OCI-LY7 (cell line): ENCODE data around the gene FAM151A. TPM values are rescaled to one million over a fixed set of nuclear protein-coding genes. Genes with fewer than 3 reads are reported as not detected.

Experiments used
- BruUV-seq: library from RNA; stranded (reverse); fragments of 400-500 nt; replicated peaks from 2 replicates; lab custom pipeline; 2021; lab: Mats Ljungman, UMichigan
- CTCF ChIA-PET: fragments of 300-600 bp; sonication (Branson Sonifier 250); formaldehyde crosslinking; loops from one replicate; lab custom pipeline; 2022; ENCODE audit warnings: antibody characterized with exemption; ENCODE audit not compliant: unreplicated experiment; lab: Charles Lee
- POLR2A ChIA-PET: fragments of 300-600 bp; sonication (Branson Sonifier 250); formaldehyde crosslinking; loops from one replicate; lab custom pipeline; 2022; ENCODE audit warnings: antibody characterized with exemption; lab: Charles Lee
- DNase-seq: peaks from one replicate; pipeline ENCODE4 v3.0.0-alpha.2; 2015; ENCODE audit warnings: low spot score
- H2AFZ ChIP-seq: fragments of 200-600 bp; sonication (generic), shearing (Covaris generic); 2 replicates; pipeline ENCODE4 v1.6.1; 2014; ENCODE audit warnings: mild to moderate bottlenecking, antibody characterized with exemption, low read length, moderate library complexity
- H3K27ac ChIP-seq: fragments of 200-600 bp; sonication (generic); 2 replicates; pipeline ENCODE4 v1.5.1; 2014; ENCODE audit warnings: mixed run types, low read depth, mild to moderate bottlenecking, moderate library complexity, low read length, inconsistent platforms; ENCODE audit not compliant: poor library complexity, severe bottlenecking
- H3K36me3 ChIP-seq: fragments of 200-600 bp; sonication (generic); 2 replicates; pipeline ENCODE4 v1.6.1; 2014; ENCODE audit warnings: mild to moderate bottlenecking, antibody characterized with exemption, low read length, moderate library complexity, mixed read lengths; ENCODE audit not compliant: insufficient read depth
- H3K4me1 ChIP-seq: fragments of 200-600 bp; sonication (generic); 2 replicates; pipeline ENCODE4 v1.5.1; 2014; ENCODE audit warnings: mild to moderate bottlenecking, low read length; ENCODE audit not compliant: insufficient read depth, poor library complexity, severe bottlenecking
- H3K4me2 ChIP-seq: fragments of 200-600 bp; sonication (generic); 2 replicates; pipeline ENCODE4 v1.6.1; 2014; ENCODE audit warnings: mild to moderate bottlenecking, low read length
- H3K4me3 ChIP-seq: fragments of 200-600 bp; sonication (generic); 2 replicates; pipeline ENCODE4 v1.5.1; 2014; ENCODE audit warnings: mild to moderate bottlenecking, low read depth, low read length; ENCODE audit not compliant: poor library complexity, severe bottlenecking
- H3K79me2 ChIP-seq: fragments of 200-600 bp; sonication (generic); 2 replicates; pipeline ENCODE4 v1.6.1; 2016; ENCODE audit warnings: low read depth, mild to moderate bottlenecking, low read length, moderate library complexity, mixed read lengths; ENCODE audit not compliant: insufficient read depth
- H3K9me2 ChIP-seq: fragments of 200-600 bp; sonication (generic); 2 replicates; pipeline ENCODE4 v1.6.1; 2016; ENCODE audit warnings: mild to moderate bottlenecking, low read length, mixed read lengths; ENCODE audit not compliant: insufficient read depth
- H3K9me3 ChIP-seq: fragments of 200-600 bp; sonication (generic); 2 replicates; pipeline ENCODE4 v1.6.1; 2014; ENCODE audit warnings: mild to moderate bottlenecking, mixed run types, low read length, mixed read lengths
- H4K20me1 ChIP-seq: fragments of 200-600 bp; sonication (generic); 2 replicates; pipeline ENCODE4 v1.6.1; 2014; ENCODE audit warnings: mild to moderate bottlenecking, antibody characterized with exemption, low read length, moderate library complexity, mixed read lengths; ENCODE audit not compliant: insufficient read depth
- CTCF ChIP-seq: fragments of 200-600 bp; sonication (generic); conservative IDR thresholded peaks from 2 replicates; pipeline ENCODE4 v1.5.1; 2014; ENCODE audit warnings: mild to moderate bottlenecking, antibody characterized with exemption, low read length, moderate library complexity, mixed read lengths
- EZH2phosphoT487 ChIP-seq: fragments of 200-600 bp; sonication (generic); IDR thresholded peaks from 2 replicates; pipeline ENCODE4 v1.6.1; 2018; ENCODE audit warnings: low read depth, borderline replicate concordance, mild to moderate bottlenecking, mixed run types, antibody characterized with exemption, low read length, moderate library complexity, mixed read lengths
- intact Hi-C: fragments of 100-400 bp; cut with micrococcal nuclease; formaldehyde crosslinking; loops from one replicate; pipeline ENCODE4 v1.10.0; 2022; ENCODE audit not compliant: unreplicated experiment
- total RNA-seq, 2 experiments: library from RNA; depleted of rRNA in 1 of 2; stranded (reverse); fragments of >200 nt in 1 of 2; shearing (Covaris generic) in 1 of 2; gene quantifications; 2 replicates each; pipeline ENCODE4 v1.2.3, GENCODE V29; 2014 to 2022

The FAM151A gene
- total RNA-seq, 2 experiments from 2014 or later, result not detected

DNA sequence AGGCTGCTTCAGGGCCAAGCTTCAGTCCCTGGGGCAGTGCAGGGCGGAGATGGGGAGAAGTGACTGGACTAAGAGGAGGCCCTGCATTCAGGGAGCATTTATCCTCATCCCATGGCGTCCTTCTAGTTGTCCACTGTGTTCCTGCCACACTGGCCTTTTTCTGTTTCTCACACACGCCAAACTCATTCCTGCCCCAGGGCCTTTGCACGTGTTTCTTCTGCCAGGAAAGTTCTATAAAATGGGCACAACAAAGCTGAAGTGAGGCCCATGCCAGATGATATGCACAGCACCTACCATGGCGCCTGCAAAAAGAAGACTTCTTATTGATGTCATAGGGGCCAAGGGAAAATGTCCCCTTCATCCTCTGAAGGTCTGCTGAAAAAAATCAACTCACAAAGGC is 42.5 kb upstream of the FAM151A start:
- intact Hi-C loops, result no loop called here
- H3K9me3 ChIP-seq, result no peaks in the 10 kb centered on the region
- CTCF ChIA-PET, result no interaction called here
- no peaks in the 10 kb centered on the region for H3K4me1 ChIP-seq
- DNase-seq, result no peak
- BruUV-seq, result no TSS peak
- no peaks in the 10 kb centered on the region for H3K36me3 ChIP-seq
- no peak overlapping the region for H3K27ac ChIP-seq
- no peak overlapping the region for H3K4me2 ChIP-seq
- no peaks in the 10 kb centered on the region for H4K20me1 ChIP-seq
- H3K79me2 ChIP-seq, result no peaks in the 10 kb centered on the region
- H3K4me3 ChIP-seq, result no peak overlapping the region
- no peak overlapping the region for H2AFZ ChIP-seq
- POLR2A ChIA-PET, result no interaction called here
- H3K9me2 ChIP-seq, result no peaks in the 10 kb centered on the region
- TF ChIP-seq EZH2phosphoT487, result no peak
- no peak for TF ChIP-seq CTCF

DNA sequence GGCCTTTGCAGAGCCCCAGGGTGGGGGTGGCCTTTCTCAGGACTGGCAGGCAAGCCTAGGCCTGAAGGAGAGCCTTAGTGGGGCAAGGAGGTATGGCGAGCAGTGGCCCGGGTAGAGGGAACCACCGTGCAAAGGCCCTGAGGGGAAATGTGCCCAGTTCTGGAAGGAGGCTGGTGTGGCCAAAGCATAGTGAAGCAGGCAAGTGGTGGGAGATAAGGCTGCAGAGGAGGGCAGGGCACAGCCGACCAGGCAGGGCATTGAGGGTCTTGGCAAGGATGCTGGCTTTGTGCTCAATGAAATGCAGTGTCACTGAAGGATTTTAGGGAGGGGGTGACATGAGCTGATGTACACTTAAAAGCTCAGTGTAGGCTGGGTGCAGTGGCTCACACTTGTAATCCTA is 41.0 kb upstream of the FAM151A start:
- Histone ChIP-seq H3K4me3 (no peak overlapping the region), H3K79me2 (no peaks in the 10 kb centered on the region), H3K27ac (no peak overlapping the region), H4K20me1 (no peaks in the 10 kb centered on the region), H3K4me1 (no peaks in the 10 kb centered on the region), H3K9me2 (no peaks in the 10 kb centered on the region), H3K9me3 (no peaks in the 10 kb centered on the region), H3K36me3 (no peaks in the 10 kb centered on the region), H3K4me2 (no peak overlapping the region), H2AFZ (no peak overlapping the region)
- ChIA-PET POLR2A (no interaction called here), CTCF (no interaction called here)
- TF ChIP-seq EZH2phosphoT487 (no peak), CTCF (no peak)
- intact Hi-C loops, result no loop called here
- BruUV-seq, result no TSS peak
- DNase-seq, result no peak

DNA sequence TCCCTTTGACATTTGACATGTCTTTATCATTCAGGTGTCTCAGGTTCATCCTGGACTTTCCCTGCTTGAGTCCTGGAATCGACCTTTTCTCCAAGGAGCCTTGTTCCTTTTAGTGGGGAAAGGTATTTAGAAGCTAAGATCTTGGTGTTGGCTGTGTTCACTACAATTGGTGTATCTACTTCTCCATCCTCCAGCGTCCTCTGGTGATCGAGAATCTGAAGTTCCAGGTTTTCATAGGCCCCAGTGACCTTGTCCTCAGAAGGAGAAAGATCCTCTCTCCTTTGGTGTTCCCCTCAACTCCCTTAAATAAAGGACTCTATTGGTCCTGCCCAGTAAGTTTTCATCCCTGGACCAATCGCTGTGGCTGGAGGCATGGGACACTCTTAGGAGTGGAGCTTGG is 40.4 kb upstream of the FAM151A start:
- no peak for DNase-seq
- BruUV-seq, result no TSS peak
- Histone ChIP-seq H2AFZ (no peak overlapping the region), H3K9me2 (no peaks in the 10 kb centered on the region), H3K4me3 (no peak overlapping the region), H4K20me1 (no peaks in the 10 kb centered on the region), H3K9me3 (peaks cover under 1% of the 10 kb centered on the region; the same call in 1 of the 2 replicates), H3K79me2 (no peaks in the 10 kb centered on the region), H3K4me2 (no peak overlapping the region), H3K36me3 (no peaks in the 10 kb centered on the region), H3K27ac (no peak overlapping the region), H3K4me1 (no peaks in the 10 kb centered on the region)
- intact Hi-C loops, result no loop called here
- CTCF ChIA-PET, result no interaction called here
- no peak for TF ChIP-seq CTCF
- TF ChIP-seq EZH2phosphoT487, result no peak
- POLR2A ChIA-PET, result interaction anchor here (0.6 to 0.7 kb wide), 4 partner anchors 11 to 1228 kb away, joined by 3 to 4 read pairs (median 4); no protein-coding TSS in a partner anchor
